NCI-H526 (cell line): ENCODE measurements around the gene SLC43A3.

Experiments
- DNase-seq, 2 experiments: peaks; one replicate each; lab custom pipeline; 2025; lab: John Stamatoyannopoulos, UW

The SLC43A3 gene

DNA sequence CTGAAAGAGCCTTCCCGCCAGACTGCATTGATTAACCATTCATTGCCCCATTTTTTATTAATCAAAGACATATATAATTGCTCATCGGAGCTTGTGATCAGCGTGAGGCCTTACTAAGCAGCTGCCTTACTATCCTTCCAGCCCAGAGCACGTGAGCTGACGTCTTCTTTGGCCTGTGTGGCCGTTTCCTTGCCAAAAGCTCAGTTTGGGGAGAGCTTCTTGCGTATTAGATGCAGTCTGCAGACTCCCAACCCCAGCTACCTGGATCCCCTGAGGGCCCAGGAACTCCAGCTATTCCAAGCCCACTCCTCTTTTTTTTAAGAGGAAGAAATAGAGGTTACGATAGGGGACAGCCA, 784 bp upstream of the SLC43A3 start:
- DNase-seq, result no peak

DNA sequence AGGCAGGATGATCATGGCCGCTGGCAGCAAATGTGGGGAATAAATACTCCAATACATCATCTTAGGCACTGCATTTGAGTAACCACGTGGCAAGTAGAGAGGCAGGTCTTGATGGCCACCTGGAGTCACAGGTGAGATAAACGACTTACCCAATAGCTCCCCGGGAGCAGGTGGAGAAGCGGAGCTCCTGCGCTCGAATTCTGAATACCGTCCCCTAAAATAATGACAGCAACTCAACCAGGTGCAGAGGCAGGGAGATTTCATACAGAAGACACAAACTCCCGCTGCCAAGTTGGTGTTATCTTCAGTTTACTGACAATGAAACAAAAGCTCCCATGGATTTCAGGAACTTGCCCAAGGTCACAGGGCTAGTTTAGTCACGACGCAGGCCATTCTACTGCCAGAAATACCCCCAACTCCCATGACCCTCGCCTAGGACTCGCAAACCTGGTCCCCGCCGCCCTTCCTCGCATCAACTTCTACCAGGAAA, 437 bp downstream of the SLC43A3 start:
- no peak for DNase-seq

- no peak for DNase-seq
These were observed 1.1 kb downstream of the SLC43A3 start for GRCh38 chr11:57425565-57426438.

- DNase-seq, result no peak
These were observed 1.9 kb downstream of the SLC43A3 start for GRCh38 chr11:57424792-57425564.

- DNase-seq, result no peak
These were observed 2.7 kb downstream of the SLC43A3 start for GRCh38 chr11:57424137-57424791.

DNA sequence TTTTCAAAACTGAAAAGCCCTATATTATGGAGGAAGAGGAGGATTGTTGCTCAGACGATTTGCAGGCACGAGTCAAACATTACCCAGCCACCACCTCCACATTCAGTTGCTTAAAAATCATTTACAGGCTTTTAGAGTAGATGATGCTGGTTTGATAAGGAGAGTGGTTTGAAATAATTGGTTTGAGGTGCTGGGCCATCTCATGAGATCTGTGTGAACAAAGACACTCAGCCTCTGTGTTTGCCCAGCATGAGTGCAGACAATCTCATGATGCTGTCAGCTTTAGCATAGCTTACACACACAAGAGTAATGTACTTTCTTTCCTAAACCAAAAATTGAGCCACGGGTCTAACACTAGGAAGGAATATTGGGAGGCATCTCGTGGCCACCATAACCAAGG, 4.3 kb downstream of the SLC43A3 start:
- no peak for DNase-seq

DNA sequence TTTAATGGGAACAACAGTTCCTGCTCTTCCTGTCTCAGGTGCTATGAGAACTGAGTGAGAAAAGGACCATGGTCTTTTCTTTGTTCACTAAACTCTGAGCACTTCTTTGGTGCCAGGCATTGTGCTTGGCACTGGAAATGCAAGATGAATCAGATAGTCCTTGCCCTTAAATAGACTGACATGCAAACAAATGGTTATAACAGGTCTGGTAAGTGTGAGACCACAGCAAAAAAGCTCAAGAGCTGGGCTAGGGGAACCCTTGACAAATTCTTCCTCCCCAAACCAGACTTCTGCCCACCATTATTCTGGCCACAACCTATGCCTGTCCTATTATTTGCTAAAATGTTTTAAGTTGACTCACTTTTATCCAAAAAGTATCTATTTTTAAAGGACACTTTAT, 5.1 kb downstream of the SLC43A3 start:
- no peak for DNase-seq

GRCh38 chr11:57421066-57421465, 5.9 kb downstream of the SLC43A3 start:
- no peak for DNase-seq

GRCh38 chr11:57419146-57419545, 7.8 kb downstream of the SLC43A3 start:
- no peak for DNase-seq

DNA sequence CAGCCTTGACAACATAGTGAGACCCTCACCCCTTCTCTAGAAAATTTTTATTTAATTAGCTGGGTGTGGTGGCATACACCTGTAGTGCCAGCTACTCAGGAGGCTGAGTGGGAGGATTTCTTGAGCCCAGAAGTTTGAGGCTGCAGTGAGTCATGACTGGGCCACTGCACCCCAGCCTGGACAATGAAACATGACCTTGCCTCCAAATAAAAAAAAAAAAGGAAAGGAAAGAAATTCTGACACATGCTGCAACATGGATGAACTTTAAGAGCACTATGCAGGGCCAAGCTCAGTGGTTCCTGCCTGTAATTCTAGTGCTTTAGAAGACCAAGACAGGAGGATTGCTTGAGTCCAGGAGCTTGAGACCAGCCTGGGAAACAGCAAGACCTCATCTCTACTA, 8.8 kb downstream of the SLC43A3 start:
- DNase-seq, result no peak

DNA sequence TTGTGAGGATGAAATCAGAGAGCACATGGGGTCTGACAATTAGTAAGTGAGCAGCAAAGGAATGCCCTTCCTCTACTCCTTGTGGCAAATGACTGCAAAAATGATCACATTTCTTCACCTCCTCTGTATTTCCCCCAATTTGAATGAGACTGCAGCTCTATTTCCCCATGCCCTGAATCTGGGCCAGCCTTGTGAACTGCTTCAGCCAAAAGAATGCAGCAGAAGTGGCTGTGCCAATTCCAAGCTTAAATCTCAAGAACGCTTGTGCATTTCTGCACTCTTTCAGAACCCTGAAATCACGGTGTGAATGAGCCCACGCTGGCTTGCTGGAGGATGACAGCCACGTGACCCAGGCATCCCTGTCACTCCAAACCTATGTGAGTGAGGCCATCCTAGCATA, 9.9 kb downstream of the SLC43A3 start:
- no peak for DNase-seq

GRCh38 chr11:57416436-57416835, 10.5 kb downstream of the SLC43A3 start:
- DNase-seq, result no peak

- no peak for DNase-seq
These were observed 12.2 kb downstream of the SLC43A3 start for GRCh38 chr11:57414612-57415212.

GRCh38 chr11:57413681-57414080, 13.2 kb downstream of the SLC43A3 start:
- no peak for DNase-seq

DNA sequence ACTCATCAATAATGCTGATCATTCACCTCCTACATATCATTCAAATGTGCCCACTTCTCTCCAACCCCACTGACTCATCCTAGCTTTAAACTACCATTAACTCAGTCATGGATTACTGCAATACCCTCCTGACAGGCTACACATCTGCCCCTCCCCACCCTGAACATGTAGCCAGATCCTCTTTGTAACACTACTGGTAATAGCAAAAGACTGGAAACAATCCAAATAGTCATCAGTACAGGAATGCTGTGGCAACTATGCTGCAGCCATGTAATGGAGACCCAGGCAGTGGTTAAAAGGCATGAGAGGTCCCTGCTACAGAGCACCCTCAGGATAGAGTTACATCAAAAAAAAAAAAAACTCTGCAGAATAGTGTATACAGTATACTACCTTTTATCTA, 16.6 kb downstream of the SLC43A3 start:
- no peak for DNase-seq

- no peak for DNase-seq
These were observed 17.4 kb downstream of the SLC43A3 start for GRCh38 chr11:57409321-57410100.

DNA sequence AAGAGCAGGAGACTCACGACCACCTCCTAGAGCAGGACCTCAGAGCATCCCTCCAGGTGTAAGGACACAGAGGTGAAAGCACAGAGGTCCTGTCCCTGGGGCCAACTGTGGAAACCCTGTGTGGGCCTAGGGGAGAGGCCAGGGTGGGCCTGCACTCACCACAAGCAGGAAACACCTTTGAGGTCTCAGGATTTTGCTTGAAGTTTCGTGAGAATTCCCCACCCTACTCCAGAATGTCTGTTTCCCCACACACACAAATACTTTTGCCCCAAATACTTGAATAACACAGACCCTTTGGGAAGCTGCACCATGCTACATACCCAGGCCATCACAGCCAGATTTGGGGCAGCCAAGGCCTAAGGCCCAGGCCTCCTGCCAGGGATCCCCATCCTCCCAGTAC, 18.1 kb downstream of the SLC43A3 start:
- DNase-seq, result no peak

- DNase-seq, result no peak
These were observed 18.9 kb downstream of the SLC43A3 start for GRCh38 chr11:57407941-57408475.

DNA sequence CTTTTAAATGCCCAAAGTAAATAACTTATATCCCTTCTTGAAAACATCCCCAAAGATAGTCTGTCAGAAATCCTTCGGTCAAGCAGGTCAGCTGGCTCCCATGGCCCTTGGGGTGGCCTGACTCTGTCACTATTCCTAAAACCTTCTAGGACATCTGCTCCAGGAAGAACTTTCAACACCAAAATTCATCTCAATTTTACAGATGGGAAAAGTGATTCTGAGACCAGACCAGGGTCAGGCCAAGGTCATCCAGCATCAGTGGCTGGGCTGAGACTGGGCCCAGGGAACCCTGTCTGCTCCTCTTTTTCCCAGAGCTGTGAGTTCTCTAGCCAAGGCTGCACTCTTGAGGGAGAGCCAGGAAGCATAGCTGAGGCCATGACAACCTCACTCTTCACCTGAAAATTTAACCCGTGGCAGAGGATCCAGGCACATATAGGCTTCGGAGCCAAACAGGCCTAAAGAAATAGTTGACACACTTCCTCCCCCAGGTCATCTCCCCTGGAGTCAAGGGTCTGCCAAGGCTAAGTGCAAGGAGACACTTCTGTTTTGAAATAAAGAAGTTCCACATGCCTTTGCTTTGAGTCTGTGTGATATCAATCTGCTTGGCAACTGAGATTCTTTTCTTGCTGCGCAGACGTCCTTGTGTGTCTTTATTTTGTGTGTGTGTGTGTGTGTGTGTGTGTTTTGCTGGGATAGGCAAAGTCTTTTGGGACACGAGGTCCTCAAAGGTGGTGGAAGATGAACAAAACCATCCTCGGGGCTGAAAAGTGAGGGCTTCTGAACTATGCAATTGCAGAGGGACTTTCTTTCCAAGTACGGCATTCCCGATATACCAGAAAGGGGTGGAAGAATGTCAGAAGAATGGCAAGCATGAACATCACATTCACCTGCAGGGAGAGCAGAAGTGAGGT, 19.7 kb downstream of the SLC43A3 start:
- DNase-seq, result no peak

- DNase-seq, result no peak
These were observed 20.5 kb downstream of the SLC43A3 start for GRCh38 chr11:57406337-57406904.
